Right lobe of liver (tissue), 6 donors: ENCODE results near the gene PAM16. TPM values are rescaled to one million over a fixed set of nuclear protein-coding genes. Genes with fewer than 3 reads are reported as not detected.
"Not testable (repeated sequence)": the region's sequence is repeated elsewhere in the genome, so short reads cannot be mapped to it uniquely, and the experiment has no call there.

Source experiments
- ATAC-seq, 4 donors: fragments of 200-7000 bp; cut with Tn5 transposase; one replicate each; pipeline ENCODE4 v1.9.1; 2020; ENCODE audit warnings: mild to moderate bottlenecking in 4 of 4, moderate library complexity in 4 of 4
- DNase-seq, 3 donors: peaks; one replicate each; pipeline ENCODE4 v3.0.0-alpha.2; 2020
- H3K27ac ChIP-seq, 3 donors: fragments of 200-600 bp; one replicate each; pipeline ENCODE4 v1.8.0; 2022
- H3K27me3 ChIP-seq, 2 donors: fragments of 200-600 bp; one replicate each; pipeline ENCODE4 v1.8.0; 2022
- H3K36me3 ChIP-seq, 4 donors: fragments of 200-600 bp; sonication (generic) in 1 of 4; one replicate each; pipeline versions ENCODE4 v1.5.1 to v1.8.0; 2017 to 2022; ENCODE audit warnings: control low read depth in 1 of 4
- H3K4me1 ChIP-seq, 4 donors: fragments of 200-600 bp; sonication (generic) in 1 of 4; one replicate each; pipeline versions ENCODE4 v1.5.1 to v1.8.0; 2017 to 2022; ENCODE audit warnings: control low read depth in 1 of 4
- H3K4me3 ChIP-seq, 3 donors: fragments of 200-600 bp; one replicate each; pipeline ENCODE4 v1.8.0; 2022
- H3K9me3 ChIP-seq, 4 donors: fragments of 200-600 bp; sonication (generic) in 1 of 4; one replicate each; pipeline versions ENCODE4 v1.5.1 to v1.8.0; 2017 to 2022; ENCODE audit warnings: control low read depth in 1 of 4
- CTCF ChIP-seq, 4 donors: fragments of 200-600 bp in 3 of 4; fragments of 450-650 bp in 1 of 4; IDR thresholded peaks; one replicate each; pipeline versions ENCODE4 v1.5.1 to v1.8.0; 2016 to 2022; ENCODE audit warnings: antibody characterized with exemption in 4 of 4, mild to moderate bottlenecking in 2 of 4
- POLR2A ChIP-seq: fragments of 450-650 bp; IDR thresholded peaks from one replicate; pipeline ENCODE4 v1.6.1; 2017; ENCODE audit warnings: antibody characterized with exemption, mild to moderate bottlenecking
- WGBS: methylation state at CpG from one replicate; pipeline ENCODE4 v1.1.6; 2018; ENCODE audit warnings: low coverage, low lambda C conversion rate; ENCODE audit not compliant: insufficient coverage; ENCODE audit errors: missing lambda C conversion rate; 5-methylcytosine and 5-hydroxymethylcytosine counted together
- intact Hi-C, 2 donors: fragments of 100-400 bp; cut with DNase I; formaldehyde crosslinking; loops; one replicate each; pipeline versions ENCODE4 v1.11.2 to v1.14.1; 2022
- total RNA-seq, 6 experiments: library from RNA; depleted of rRNA in 2 of 6; stranded (reverse); fragments of >200 nt in 2 of 6; fragmentation: NEBNext Ultra II Directional in 3 of 6; extraction: Animal tissue kit (Norgen Biotek cat#: 25700) in 3 of 6; gene quantifications; one replicate each; pipeline versions ENCODE4 v1.1.0 to v1.2.4, GENCODE V29; 2016 to 2023
- donor health status: DM: no; HTN: yes; CAD: no.
- donor health status: DM: no; HTN: no; CAD: no.
- donor health status: DM: no; HTN: no; CAD: no.
- donor health status: DM: no; HTN: yes; CAD: no.
- donor health status: DM: no; HTN: yes; CAD: no.

The PAM16 gene
- total RNA-seq, 6 experiments from 2014 or later = 27.9 to 45.9 (median 32.8) TPM

- Histone ChIP-seq H3K27me3 (no peaks in the 10 kb centered on the region), H3K9me3 (no peaks in the 10 kb centered on the region), H3K36me3 (peaks cover 0 to 17% (median 7%) of the 10 kb centered on the region in 4 donors), H3K27ac (no peak overlapping the region), H3K4me1 (no peaks in the 10 kb centered on the region), H3K4me3 (no peak overlapping the region)
- TF ChIP-seq CTCF (IDR thresholded peaks at IDR 0.05) (no peak), POLR2A (no peak)
- no peak for ATAC-seq
- 72% methylated on average over 3 of the region's 41 CpGs for WGBS
- peak in 1 of 3 donors; percentile 55 for DNase-seq
- intact Hi-C loops = loop anchor here in 1 of 2 donors (5.0 kb wide), 1 partner anchor 135 kb away; no protein-coding TSS in a partner anchor
Observed at GRCh38 chr16:4336701-4337539, 14.2 kb downstream of the PAM16 start.

GRCh38 chr16:4334724-4335495 is 16.2 kb downstream of the PAM16 start:
- H3K27me3 ChIP-seq = no peaks in the 10 kb centered on the region
- intact Hi-C loops = loop anchor here (5.0 kb wide), 2 partner anchors 48 to 133 kb away; no protein-coding TSS in a partner anchor
- no peak overlapping the region for H3K4me3 ChIP-seq
- H3K9me3 ChIP-seq = no peaks in the 10 kb centered on the region
- ATAC-seq (no peak), DNase-seq (no peak)
- peaks cover 0 to 3% (median 0%) of the 10 kb centered on the region in 4 donors for H3K4me1 ChIP-seq
- H3K27ac ChIP-seq = no peak overlapping the region
- TF ChIP-seq POLR2A (no peak), CTCF (IDR thresholded peaks at IDR 0.05) (no peak)
- WGBS = 82% methylated on average over 4 of the region's 32 CpGs
- peaks cover 0 to 9% (median 4%) of the 10 kb centered on the region in 4 donors for H3K36me3 ChIP-seq

GRCh38 chr16:4333714-4334113 is 17.4 kb downstream of the PAM16 start:
- intact Hi-C loops = loop anchor here in 1 of 2 donors (5.0 kb wide), 2 partner anchors 46 to 131 kb away; no protein-coding TSS in a partner anchor
- 77% methylated on average over 7 of the region's 9 CpGs for WGBS
- DNase-seq, H3K4me3 ChIP-seq, H3K27ac ChIP-seq, H3K36me3 ChIP-seq, H3K9me3 ChIP-seq, H3K27me3 ChIP-seq, ATAC-seq: not testable (repeated sequence)
- peaks cover 0 to 11% (median under 1%) of the 10 kb centered on the region in 4 donors for H3K4me1 ChIP-seq

GRCh38 chr16:4333308-4333638 is 17.8 kb downstream of the PAM16 start:
- intact Hi-C loops = loop anchor here in 1 of 2 donors (5.0 kb wide), 2 partner anchors 46 to 131 kb away; no protein-coding TSS in a partner anchor
- Histone ChIP-seq H3K9me3 (no peaks in the 10 kb centered on the region), H3K4me1 (peaks cover 0 to 15% (median 2%) of the 10 kb centered on the region in 4 donors), H3K27me3 (no peaks in the 10 kb centered on the region), H3K4me3 (no peak overlapping the region), H3K36me3 (no peaks in the 10 kb centered on the region), H3K27ac (no peak overlapping the region)
- no peak for DNase-seq
- TF ChIP-seq POLR2A (no peak), CTCF (IDR thresholded peaks at IDR 0.05) (no peak)
- ATAC-seq = no peak
- 60% methylated on average over 1 of the region's 9 CpGs for WGBS
